H1 (cell line): ENCODE measurements around the gene DNAH12. TPM values are rescaled to one million over a fixed set of nuclear protein-coding genes. Genes with fewer than 3 reads are reported as not detected.

ENCODE experiments used
- ASH2L ChIP-seq: fragments of 200-600, 300-600 bp; sonication (generic); IDR thresholded peaks from one replicate; pipeline ENCODE4 v1.7.1; 2017; ENCODE audit warnings: low read length
- ATF2 ChIP-seq: IDR thresholded peaks from 2 replicates; pipeline ENCODE4 v1.6.1; 2012; ENCODE audit warnings: low read length, inconsistent platforms
- BACH1 ChIP-seq: IDR thresholded peaks from 2 replicates; pipeline ENCODE4 v1.6.1; 2012; ENCODE audit warnings: low read length, improper control_type of control experiment
- BRCA1 ChIP-seq: IDR thresholded peaks from 2 replicates; pipeline ENCODE4 v1.6.1; 2012; ENCODE audit warnings: low read depth, low read length, improper control_type of control experiment
- CBX8 ChIP-seq: fragments of 300-800, 300-1000 bp; sonication (generic); IDR thresholded peaks from 2 replicates; pipeline ENCODE4 v1.7.1; 2016; ENCODE audit warnings: low read depth, low read length, borderline replicate concordance
- EGR1 ChIP-seq: IDR thresholded peaks from 2 replicates; pipeline ENCODE4 v1.6.1; 2011; ENCODE audit warnings: low read depth, low read length, borderline replicate concordance
- GABPA ChIP-seq: IDR thresholded peaks from 2 replicates; pipeline ENCODE4 v1.6.1; 2011; ENCODE audit warnings: mild to moderate bottlenecking, low read length, moderate library complexity, borderline replicate concordance; ENCODE audit not compliant: insufficient read depth
- HDAC6 ChIP-seq: IDR thresholded peaks from one replicate; pipeline ENCODE4 v1.7.1; 2012; ENCODE audit warnings: low read depth, mild to moderate bottlenecking, inconsistent platforms, low read length, moderate library complexity
- KDM1A ChIP-seq: fragments of 200-600, 300-600 bp; sonication (generic); IDR thresholded peaks from 2 replicates; pipeline ENCODE4 v1.7.1; 2016; ENCODE audit warnings: mild to moderate bottlenecking, low read length, borderline replicate concordance
- KDM5A ChIP-seq: fragments of 200-600 bp; IDR thresholded peaks from 2 replicates; pipeline ENCODE4 v1.7.1; 2012; ENCODE audit warnings: mild to moderate bottlenecking, low read length, inconsistent platforms, mixed read lengths
- MAFK ChIP-seq: IDR thresholded peaks from 2 replicates; pipeline ENCODE4 v1.6.1; 2012; ENCODE audit warnings: low read depth, mild to moderate bottlenecking, improper control_type of control experiment, low read length
- NANOG ChIP-seq: IDR thresholded peaks from 2 replicates; pipeline ENCODE4 v1.6.1; 2011; ENCODE audit warnings: low read length, low read depth, mild to moderate bottlenecking, inconsistent platforms; ENCODE audit not compliant: insufficient read depth, poor library complexity, severe bottlenecking
- NRF1 ChIP-seq: IDR thresholded peaks from 2 replicates; pipeline ENCODE4 v1.6.1; 2011; ENCODE audit warnings: mild to moderate bottlenecking, low read depth, low read length, improper control_type of control experiment
- PHF8 ChIP-seq: fragments of 200-600 bp; sonication (generic); conservative IDR thresholded peaks from 2 replicates; pipeline ENCODE4 v1.7.1; 2012; ENCODE audit warnings: low read depth, mild to moderate bottlenecking, inconsistent platforms, low read length, moderate library complexity
- POLR2A ChIP-seq, 2 experiments: IDR thresholded peaks; 1 replicate in 1 of 2; 2 replicates in 1 of 2; pipeline ENCODE4 v1.6.1; 2011; ENCODE audit warnings: low read depth in 2 of 2, low read length in 2 of 2, mild to moderate bottlenecking in 2 of 2; ENCODE audit errors: control extremely low read depth in 1 of 2
- POU5F1 ChIP-seq: IDR thresholded peaks from 2 replicates; pipeline ENCODE4 v1.6.1; 2011; ENCODE audit warnings: low read depth, mild to moderate bottlenecking, low read length, moderate library complexity
- RAD21 ChIP-seq, 2 experiments: IDR thresholded peaks in 1 of 2; conservative IDR thresholded peaks in 1 of 2; 2 replicates each; pipeline ENCODE4 v1.6.1; 2011; ENCODE audit warnings: low read depth in 2 of 2, low read length in 2 of 2, improper control_type of control experiment in 1 of 2, inconsistent platforms in 1 of 2, mild to moderate bottlenecking in 1 of 2, moderate library complexity in 1 of 2
- SIX5 ChIP-seq: IDR thresholded peaks from 2 replicates; pipeline ENCODE4 v1.6.1; 2011; ENCODE audit warnings: mild to moderate bottlenecking, low read depth, low read length
- SRF ChIP-seq: IDR thresholded peaks from 2 replicates; pipeline ENCODE4 v1.6.1; 2011; ENCODE audit warnings: mild to moderate bottlenecking, low read depth, low read length, moderate library complexity
- TAF7 ChIP-seq: optimal IDR thresholded peaks from 2 replicates; pipeline ENCODE3; 2011; ENCODE audit warnings: low read depth, mild to moderate bottlenecking, inconsistent platforms, low read length, moderate library complexity, borderline replicate concordance
- TEAD4 ChIP-seq: IDR thresholded peaks from 2 replicates; pipeline ENCODE4 v1.6.1; 2012; ENCODE audit warnings: low read depth, low read length, inconsistent platforms, mixed read lengths
- USF2 ChIP-seq: IDR thresholded peaks from 2 replicates; pipeline ENCODE4 v1.6.1; 2011; ENCODE audit warnings: low read length, improper control_type of control experiment
- polyA plus RNA-seq, 7 experiments: library from polyadenylated mRNA; depleted of rRNA in 3 of 7; stranded (reverse) in 5 of 7; unstranded in 2 of 7; fragments of >200 nt in 5 of 7; fragments of 200-250 nt in 2 of 7; gene quantifications; 1 replicate in 5 of 7; 2 replicates in 1 of 7; 4 replicates in 1 of 7; pipeline versions ENCODE4 v1.2.1 to v1.2.3, GENCODE V29; 2011 to 2013; ENCODE audit warnings: missing spikeins in 2 of 7, mixed read lengths in 2 of 7
- total RNA-seq: library from RNA; stranded (reverse); fragmentation: NEBNext Ultra II Directional; extraction: Animal tissue kit (Norgen Biotek cat#: 25700); gene quantifications from 2 replicates; pipeline ENCODE4 v1.2.1, GENCODE V29; 2021

DNAH12 gene
- total and polyA plus RNA-seq, 2 of the 8 experiments (the other 6 are each of a cell fraction or from before 2014, with no cell fraction given): not detected

- TF ChIP-seq KDM1A (0 out of 2 replicates have a peak, but pooled peaks have one; percentile 23), BACH1 (no peak), SIX5 (no peak; the same call in 1 of the 2 replicates), RAD21 (IDR thresholded peaks at IDR 0.05 in 1 of 2, conservative IDR thresholded peaks at IDR 0.05 in 1 of 2; ENCODE audit: low read depth in 2 of 2, low read length in 2 of 2) (no peak; a peak in 1 of 4 replicates), NANOG (no peak), KDM5A (peak; percentile 23; the same call in 1 of the 2 replicates), MAFK (no peak), EGR1 (peak; percentile 77; the same call in 1 of the 2 replicates), TEAD4 (peak; percentile 71; the same call in 1 of the 2 replicates), NRF1 (no peak), SRF (no peak), ATF2 (no peak; the same call in 1 of the 2 replicates), PHF8 (peak; percentile 81), ASH2L (peak; percentile 98), HDAC6 (no peak), CBX8 (no peak), BRCA1 (peak; percentile 75; the same call in 1 of the 2 replicates), TAF7 (peak; percentile 76), USF2 (peak; percentile 85), POU5F1 (no peak), POLR2A (IDR thresholded peaks at IDR 0.05; ENCODE audit: control extremely low read depth in 1 of 2, low read depth in 2 of 2, low read length in 2 of 2) (peak; percentile 39 to 84), GABPA (peak; percentile 85; the same call in 1 of the 2 replicates)
These were observed 11.8 kb upstream of the DNAH12 start, which contains the start of gene PDE12 (continued) for GRCh38 chr3:57555738-57556458.
